MG63 (cell line): ENCODE results near the gene MEF2C. TPM values are rescaled to one million over a fixed set of nuclear protein-coding genes. Genes with fewer than 3 reads are reported as not detected.

Experiments used
- DNase-seq: peaks from one replicate; pipeline ENCODE4 v3.0.0-alpha.2; 2020
- H3K27me3 ChIP-seq: fragments of 250-450 bp; sonication (Bioruptor Pico); 2 replicates; pipeline ENCODE4 v1.5.1; 2020; ENCODE audit warnings: mild to moderate bottlenecking, moderate library complexity
- H3K36me3 ChIP-seq: fragments of 250-450 bp; sonication (Bioruptor Pico); 2 replicates; pipeline ENCODE4 v1.5.1; 2020; ENCODE audit warnings: mild to moderate bottlenecking, moderate library complexity
- H3K4me3 ChIP-seq: fragments of 250-450 bp; sonication (Bioruptor Pico); 2 replicates; pipeline ENCODE4 v1.5.1; 2020; ENCODE audit warnings: mild to moderate bottlenecking, moderate library complexity
- H3K9me3 ChIP-seq: fragments of 250-450 bp; sonication (Bioruptor Pico); 2 replicates; pipeline ENCODE4 v1.5.1; 2020; ENCODE audit warnings: mild to moderate bottlenecking, moderate library complexity
- total RNA-seq: library from RNA; depleted of rRNA; stranded (reverse); fragments of >200 nt; shearing (Covaris generic); gene quantifications from 2 replicates; pipeline ENCODE4 v1.2.3, GENCODE V29; 2014; ENCODE audit warnings: low replicate concordance

MEF2C gene
- total RNA-seq, 1 experiment from 2014 or later: 9.5 TPM

- no peak for DNase-seq
- H3K36me3 ChIP-seq: peaks cover 3% of the 10 kb centered on the region; the same call in 1 of the 2 replicates
- H3K9me3 ChIP-seq: no peaks in the 10 kb centered on the region
- no peaks in the 10 kb centered on the region for H3K27me3 ChIP-seq
- no peak overlapping the region for H3K4me3 ChIP-seq
Measured at GRCh38 chr5:88770276-88771257, 112.4 kb downstream of the MEF2C start.

GRCh38 chr5:88769165-88769564, 113.8 kb downstream of the MEF2C start:
- H3K27me3 ChIP-seq: no peaks in the 10 kb centered on the region
- no peaks in the 10 kb centered on the region for H3K9me3 ChIP-seq
- DNase-seq: peak; percentile 93
- H3K36me3 ChIP-seq: peaks cover 3% of the 10 kb centered on the region; the same call in 1 of the 2 replicates
- no peak overlapping the region for H3K4me3 ChIP-seq

GRCh38 chr5:88768411-88768810, 114.6 kb downstream of the MEF2C start:
- no peak for DNase-seq
- H3K9me3 ChIP-seq: no peaks in the 10 kb centered on the region

GRCh38 chr5:88765798-88766197, 117.2 kb downstream of the MEF2C start:
- Histone ChIP-seq H3K4me3 (no peak overlapping the region), H3K36me3 (peaks cover 3% of the 10 kb centered on the region), H3K9me3 (no peaks in the 10 kb centered on the region), H3K27me3 (no peaks in the 10 kb centered on the region)
- DNase-seq: no peak

More at GRCh38 chr5:88768411-88768810, 114.6 kb downstream of the MEF2C start:
- Histone ChIP-seq H3K27me3 (no peaks in the 10 kb centered on the region), H3K36me3 (peaks cover 3% of the 10 kb centered on the region; the same call in 1 of the 2 replicates), H3K4me3 (no peak overlapping the region)

GRCh38 chr5:88765171-88765570, 117.8 kb downstream of the MEF2C start:
- no peaks in the 10 kb centered on the region for H3K27me3 ChIP-seq
- DNase-seq: no peak
- H3K4me3 ChIP-seq: no peak overlapping the region
- H3K36me3 ChIP-seq: peaks cover 5% of the 10 kb centered on the region
- H3K9me3 ChIP-seq: no peaks in the 10 kb centered on the region

- Histone ChIP-seq H3K27me3 (no peaks in the 10 kb centered on the region), H3K9me3 (no peaks in the 10 kb centered on the region), H3K36me3 (peaks cover 5% of the 10 kb centered on the region), H3K4me3 (no peak overlapping the region)
- DNase-seq: no peak
Measured at GRCh38 chr5:88761939-88762338, 121.0 kb downstream of the MEF2C start.

- Histone ChIP-seq H3K9me3 (no peaks in the 10 kb centered on the region), H3K4me3 (no peak overlapping the region), H3K27me3 (no peaks in the 10 kb centered on the region), H3K36me3 (peaks cover 5% of the 10 kb centered on the region)
- no peak for DNase-seq
Measured at GRCh38 chr5:88761269-88761850, 121.6 kb downstream of the MEF2C start.

GRCh38 chr5:88760527-88760926, 122.5 kb downstream of the MEF2C start:
- Histone ChIP-seq H3K4me3 (no peak overlapping the region), H3K36me3 (peaks cover 5% of the 10 kb centered on the region), H3K9me3 (no peaks in the 10 kb centered on the region), H3K27me3 (no peaks in the 10 kb centered on the region)
- DNase-seq: no peak

GRCh38 chr5:88758591-88758990, 124.4 kb downstream of the MEF2C start:
- Histone ChIP-seq H3K4me3 (no peak overlapping the region), H3K9me3 (no peaks in the 10 kb centered on the region), H3K36me3 (peaks cover 5% of the 10 kb centered on the region), H3K27me3 (no peaks in the 10 kb centered on the region)
- DNase-seq: no peak

GRCh38 chr5:88758184-88758583, 124.8 kb downstream of the MEF2C start:
- DNase-seq: no peak

GRCh38 chr5:88756953-88757352, 126.0 kb downstream of the MEF2C start:
- H3K4me3 ChIP-seq: no peak overlapping the region

More at GRCh38 chr5:88758184-88758583, 124.8 kb downstream of the MEF2C start:
- Histone ChIP-seq H3K27me3 (no peaks in the 10 kb centered on the region), H3K9me3 (no peaks in the 10 kb centered on the region), H3K4me3 (no peak overlapping the region), H3K36me3 (peaks cover 5% of the 10 kb centered on the region)

GRCh38 chr5:88748666-88749065, 134.3 kb downstream of the MEF2C start:
- H3K4me3 ChIP-seq: no peak overlapping the region
- no peaks in the 10 kb centered on the region for H3K27me3 ChIP-seq
- H3K36me3 ChIP-seq: peaks cover 8% of the 10 kb centered on the region
- DNase-seq: no peak
- no peaks in the 10 kb centered on the region for H3K9me3 ChIP-seq

More at GRCh38 chr5:88756953-88757352, 126.0 kb downstream of the MEF2C start:
- Histone ChIP-seq H3K9me3 (no peaks in the 10 kb centered on the region), H3K36me3 (peaks cover 5% of the 10 kb centered on the region), H3K27me3 (no peaks in the 10 kb centered on the region)
- no peak for DNase-seq

- H3K4me3 ChIP-seq: no peak overlapping the region
- no peaks in the 10 kb centered on the region for H3K27me3 ChIP-seq
- no peaks in the 10 kb centered on the region for H3K9me3 ChIP-seq
Measured at GRCh38 chr5:88746438-88746882, 136.5 kb downstream of the MEF2C start.

GRCh38 chr5:88745093-88745696, 137.8 kb downstream of the MEF2C start:
- Histone ChIP-seq H3K4me3 (no peak overlapping the region), H3K27me3 (no peaks in the 10 kb centered on the region), H3K36me3 (no peaks in the 10 kb centered on the region; the same call in 1 of the 2 replicates), H3K9me3 (no peaks in the 10 kb centered on the region)
- DNase-seq: no peak

More at GRCh38 chr5:88746438-88746882, 136.5 kb downstream of the MEF2C start:
- peaks cover 4% of the 10 kb centered on the region for H3K36me3 ChIP-seq
- DNase-seq: no peak

- Histone ChIP-seq H3K27me3 (no peaks in the 10 kb centered on the region), H3K4me3 (no peak overlapping the region), H3K36me3 (no peaks in the 10 kb centered on the region; the same call in 1 of the 2 replicates), H3K9me3 (no peaks in the 10 kb centered on the region)
- peak; percentile 9 for DNase-seq
Measured at GRCh38 chr5:88743231-88743834, 139.7 kb downstream of the MEF2C start.

GRCh38 chr5:88741964-88742363, 141.0 kb downstream of the MEF2C start:
- no peaks in the 10 kb centered on the region for H3K36me3 ChIP-seq
- no peaks in the 10 kb centered on the region for H3K9me3 ChIP-seq
- no peak for DNase-seq
- H3K27me3 ChIP-seq: no peaks in the 10 kb centered on the region
- H3K4me3 ChIP-seq: no peak overlapping the region
